Caco-2 (cell line): Measurements from ENCODE around the gene SAG. TPM values are rescaled to one million over a fixed set of nuclear protein-coding genes. Genes with fewer than 3 reads are reported as not detected.
A peak's percentile ranks its signal among the peaks of the same experiment; 100 is the strongest.

ENCODE experiments used
- BruUV-seq: library from RNA; stranded (reverse); fragments of 400-500 nt; replicated peaks from 2 replicates; lab custom pipeline; 2021; lab: Mats Ljungman, UMichigan
- CTCF ChIA-PET: fragments of 300-600 bp; sonication (Branson Sonifier 250); formaldehyde crosslinking; loops from one replicate; lab custom pipeline; 2022; ENCODE audit warnings: antibody characterized with exemption; lab: Charles Lee
- POLR2A ChIA-PET: fragments of 300-600 bp; sonication (Branson Sonifier 250); formaldehyde crosslinking; loops from one replicate; lab custom pipeline; 2022; ENCODE audit warnings: antibody characterized with exemption; lab: Charles Lee
- DNase-seq, 2 experiments: peaks; one replicate each; pipeline versions ENCODE4 v3.0.0 to v3.0.0-alpha.2; 2020 to 2022
- H3K27me3 ChIP-seq: replicated peaks from 2 replicates; pipeline ENCODE4 v1.6.0; 2011; ENCODE audit warnings: low read length; ENCODE audit not compliant: control insufficient read depth, insufficient read depth
- H3K36me3 ChIP-seq: 2 replicates; pipeline ENCODE4 v1.5.1; 2011; ENCODE audit warnings: low read length; ENCODE audit not compliant: control insufficient read depth, insufficient read depth
- H3K4me1 ChIP-seq: fragments of 250-450 bp; sonication (Bioruptor Pico); 2 replicates; pipeline ENCODE4 v1.5.1; 2020; ENCODE audit warnings: mild to moderate bottlenecking
- H3K4me3 ChIP-seq: 2 replicates; pipeline ENCODE4 v1.5.1; 2011; ENCODE audit warnings: low read depth, mild to moderate bottlenecking, control low read depth, low read length
- H3K9me3 ChIP-seq: fragments of 250-450 bp; sonication (Bioruptor Pico); 2 replicates; pipeline ENCODE4 v1.5.1; 2020; ENCODE audit warnings: mild to moderate bottlenecking, moderate library complexity
- H3K27ac Mint-ChIP-seq: one replicate; pipeline ENCODE4 v1.8.0; 2022; ENCODE audit warnings: mixed read lengths; ENCODE audit not compliant: unreplicated experiment
- H3K27me3 Mint-ChIP-seq: one replicate; pipeline ENCODE4 v1.8.0; 2022; ENCODE audit warnings: mixed read lengths; ENCODE audit not compliant: insufficient read depth, unreplicated experiment
- H3K36me3 Mint-ChIP-seq: one replicate; pipeline ENCODE4 v1.8.0; 2022; ENCODE audit warnings: mild to moderate bottlenecking, mixed read lengths; ENCODE audit not compliant: insufficient read depth, unreplicated experiment
- H3K4me1 Mint-ChIP-seq: one replicate; pipeline ENCODE4 v1.8.0; 2022; ENCODE audit warnings: low read depth, mixed read lengths; ENCODE audit not compliant: unreplicated experiment
- H3K4me3 Mint-ChIP-seq: one replicate; pipeline ENCODE4 v1.8.0; 2022; ENCODE audit warnings: mild to moderate bottlenecking, moderate library complexity, mixed read lengths; ENCODE audit not compliant: unreplicated experiment
- H3K9me3 Mint-ChIP-seq: one replicate; pipeline ENCODE4 v1.8.0; 2022; ENCODE audit warnings: mixed read lengths; ENCODE audit not compliant: unreplicated experiment
- CTCF ChIP-seq, 2 experiments: fragments of 200-600 bp in 1 of 2; IDR thresholded peaks; 1 replicate in 1 of 2; 2 replicates in 1 of 2; pipeline versions ENCODE4 v1.5.1 to v1.8.0; 2011 to 2022; ENCODE audit warnings: antibody characterized with exemption in 1 of 2, control low read depth in 1 of 2, inconsistent platforms in 1 of 2, low read depth in 1 of 2, low read length in 1 of 2, mild to moderate bottlenecking in 1 of 2, moderate library complexity in 1 of 2; ENCODE audit not compliant: insufficient read depth in 1 of 2, severe bottlenecking in 1 of 2, unreplicated experiment in 1 of 2
- intact Hi-C: fragments of 100-400 bp; cut with micrococcal nuclease; formaldehyde crosslinking; loops from one replicate; pipeline ENCODE4 v1.10.0; 2022; ENCODE audit not compliant: unreplicated experiment
- total RNA-seq: library from RNA; stranded (reverse); gene quantifications from 2 replicates; pipeline ENCODE4 v1.2.3, GENCODE V29; 2022

The SAG gene
- total RNA-seq, 1 experiment from 2014 or later: not detected

GRCh38 chr2:233380132-233380895, 72.7 kb downstream of the SAG start:
- intact Hi-C loops: no loop called here
- no peaks in the 10 kb centered on the region for H3K36me3 ChIP-seq
- Mint-ChIP-seq H3K4me1 (peaks cover 34% of the 10 kb centered on the region), H3K4me3 (no peak overlapping the region), H3K36me3 (peaks cover 63% of the 10 kb centered on the region), H3K27ac (no peak overlapping the region), H3K9me3 (no peaks in the 10 kb centered on the region), H3K27me3 (no peaks in the 10 kb centered on the region)
- H3K9me3 ChIP-seq: no peaks in the 10 kb centered on the region
- H3K27me3 ChIP-seq: no peaks in the 10 kb centered on the region
- no peak for TF ChIP-seq CTCF (IDR thresholded peaks at IDR 0.05; ENCODE audit: insufficient read depth in 1 of 2, low read depth in 1 of 2, low read length in 1 of 2, severe bottlenecking in 1 of 2, unreplicated experiment in 1 of 2)
- no peaks in the 10 kb centered on the region for H3K4me1 ChIP-seq
- CTCF ChIA-PET: no interaction called here
- no TSS peak for BruUV-seq
- DNase-seq: peak in 1 of 2 experiments; percentile 15
- POLR2A ChIA-PET: no interaction called here
- H3K4me3 ChIP-seq: no peak overlapping the region

- H3K4me3 Mint-ChIP-seq: no peak overlapping the region
- intact Hi-C loops: no loop called here
- peaks cover 34% of the 10 kb centered on the region for H3K4me1 Mint-ChIP-seq
- peaks cover 55% of the 10 kb centered on the region for H3K36me3 Mint-ChIP-seq
- no peaks in the 10 kb centered on the region for H3K36me3 ChIP-seq
- H3K4me1 ChIP-seq: no peaks in the 10 kb centered on the region
- H3K27ac Mint-ChIP-seq: no peak overlapping the region
- TF ChIP-seq CTCF (IDR thresholded peaks at IDR 0.05; ENCODE audit: insufficient read depth in 1 of 2, low read depth in 1 of 2, low read length in 1 of 2, severe bottlenecking in 1 of 2, unreplicated experiment in 1 of 2): no peak
- H3K4me3 ChIP-seq: no peak overlapping the region
- POLR2A ChIA-PET: no interaction called here
- no peaks in the 10 kb centered on the region for H3K27me3 ChIP-seq
- H3K9me3 ChIP-seq: no peaks in the 10 kb centered on the region
- H3K9me3 Mint-ChIP-seq: no peaks in the 10 kb centered on the region
- BruUV-seq: no TSS peak
- CTCF ChIA-PET: no interaction called here
- no peak for DNase-seq
- no peaks in the 10 kb centered on the region for H3K27me3 Mint-ChIP-seq
Measured at GRCh38 chr2:233380995-233381637, 73.5 kb downstream of the SAG start.

GRCh38 chr2:233381638-233381995, 74.0 kb downstream of the SAG start:
- H3K4me1 ChIP-seq: no peaks in the 10 kb centered on the region
- DNase-seq: no peak
- BruUV-seq: no TSS peak
- no peaks in the 10 kb centered on the region for H3K36me3 ChIP-seq
- intact Hi-C loops: no loop called here
- H3K27me3 ChIP-seq: no peaks in the 10 kb centered on the region
- Mint-ChIP-seq H3K27me3 (no peaks in the 10 kb centered on the region), H3K36me3 (peaks cover 52% of the 10 kb centered on the region), H3K4me1 (peaks cover 36% of the 10 kb centered on the region), H3K27ac (no peak overlapping the region), H3K9me3 (no peaks in the 10 kb centered on the region), H3K4me3 (no peak overlapping the region)
- CTCF ChIA-PET: no interaction called here
- no peaks in the 10 kb centered on the region for H3K9me3 ChIP-seq
- TF ChIP-seq CTCF (IDR thresholded peaks at IDR 0.05; ENCODE audit: insufficient read depth in 1 of 2, low read depth in 1 of 2, low read length in 1 of 2, severe bottlenecking in 1 of 2, unreplicated experiment in 1 of 2): no peak
- no peak overlapping the region for H3K4me3 ChIP-seq
- POLR2A ChIA-PET: no interaction called here
